Cortex of kidney (tissue), 1 donor: ENCODE results near the gene FLVCR2.
"Not testable (repeated sequence)": the region's sequence is repeated elsewhere in the genome, so short reads cannot be mapped to it uniquely, and the experiment has no call there.

ENCODE experiments used
- DNase-seq: peaks from one replicate; lab custom pipeline; 2025; lab: John Stamatoyannopoulos, UW

The FLVCR2 gene

GRCh38 chr14:75595226-75595625 is 16.8 kb downstream of the FLVCR2 start:
- DNase-seq = no peak

GRCh38 chr14:75597149-75597548 is 18.7 kb downstream of the FLVCR2 start:
- no peak for DNase-seq

- DNase-seq = not testable (repeated sequence)
Observed at GRCh38 chr14:75600100-75600499, 21.7 kb downstream of the FLVCR2 start.

GRCh38 chr14:75601061-75601460 is 22.6 kb downstream of the FLVCR2 start:
- not testable (repeated sequence) for DNase-seq

GRCh38 chr14:75602503-75602902 is 24.1 kb downstream of the FLVCR2 start:
- no peak for DNase-seq

- no peak for DNase-seq
Observed at GRCh38 chr14:75604979-75605851, 26.8 kb downstream of the FLVCR2 start.

GRCh38 chr14:75605916-75606315 is 27.5 kb downstream of the FLVCR2 start:
- DNase-seq = no peak

DNA sequence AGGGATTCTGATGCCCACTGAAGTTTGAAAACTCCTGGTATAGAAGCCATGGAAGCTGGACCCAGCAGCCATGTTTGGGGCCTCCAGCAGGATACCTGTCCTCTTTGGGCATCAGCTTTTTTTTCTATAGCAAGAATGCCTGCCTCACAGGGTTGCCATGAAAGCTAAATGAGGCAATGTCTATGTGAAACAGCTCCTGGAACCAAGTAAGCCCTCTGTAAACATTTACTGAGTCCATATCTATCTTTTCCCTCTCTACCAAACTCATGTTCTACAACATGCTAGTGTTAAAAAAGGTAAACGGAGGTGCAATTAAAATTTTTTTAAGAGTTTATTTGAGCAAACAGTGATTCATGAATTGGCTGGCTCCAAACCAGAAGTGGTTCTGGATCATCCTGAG is 28.6 kb downstream of the FLVCR2 start:
- no peak for DNase-seq

- DNase-seq = no peak
Observed at GRCh38 chr14:75607842-75608640, 29.6 kb downstream of the FLVCR2 start.

GRCh38 chr14:75609116-75609515 is 30.7 kb downstream of the FLVCR2 start:
- no peak for DNase-seq

GRCh38 chr14:75609606-75610475 is 31.4 kb downstream of the FLVCR2 start:
- DNase-seq = no peak

- no peak for DNase-seq
Observed at GRCh38 chr14:75610834-75611233, 32.4 kb downstream of the FLVCR2 start.

GRCh38 chr14:75612157-75612556 is 33.7 kb downstream of the FLVCR2 start:
- DNase-seq = no peak

DNA sequence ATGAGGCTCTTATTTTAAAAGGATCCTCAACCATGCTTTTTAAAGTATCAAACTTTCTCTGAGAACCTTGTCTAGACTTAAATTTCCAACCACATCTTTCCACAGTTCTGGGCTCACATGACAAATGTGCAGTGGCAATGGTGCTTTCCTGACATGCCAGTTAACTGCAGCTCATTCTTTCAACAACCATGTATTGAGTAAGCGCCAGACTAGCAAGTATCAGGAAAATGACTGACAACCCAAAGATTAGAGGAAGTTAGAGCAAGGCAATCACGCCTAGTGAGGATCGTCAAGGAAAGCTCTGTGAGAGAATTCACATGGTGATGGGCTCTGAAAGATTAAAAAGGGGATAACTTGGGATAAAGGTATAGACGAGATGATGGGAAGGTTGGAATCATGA is 35.8 kb downstream of the FLVCR2 start:
- DNase-seq = no peak

DNA sequence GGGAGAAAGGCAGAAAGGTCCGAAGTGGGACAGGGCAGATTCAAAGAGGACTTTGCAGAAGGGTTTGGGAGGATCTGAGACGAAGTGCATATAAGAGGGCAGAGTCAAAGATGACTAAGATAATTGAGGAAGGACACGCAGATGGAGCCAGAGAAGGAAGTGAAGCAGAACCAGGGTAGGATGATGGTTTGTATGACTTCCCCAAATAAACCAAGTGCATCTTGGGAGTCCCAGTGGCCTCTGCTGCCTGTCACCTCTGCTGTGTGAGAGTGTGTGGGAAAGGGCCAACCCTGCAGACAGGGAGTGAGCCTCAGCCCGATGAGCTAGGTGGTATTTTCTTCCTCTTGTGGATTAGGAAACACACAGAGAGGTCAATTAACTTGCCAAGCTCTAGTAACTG is 36.8 kb downstream of the FLVCR2 start:
- no peak for DNase-seq

GRCh38 chr14:75619548-75619947 is 41.1 kb downstream of the FLVCR2 start:
- DNase-seq = no peak

- DNase-seq = no peak
Observed at GRCh38 chr14:75625034-75625433, 46.6 kb downstream of the FLVCR2 start.

DNA sequence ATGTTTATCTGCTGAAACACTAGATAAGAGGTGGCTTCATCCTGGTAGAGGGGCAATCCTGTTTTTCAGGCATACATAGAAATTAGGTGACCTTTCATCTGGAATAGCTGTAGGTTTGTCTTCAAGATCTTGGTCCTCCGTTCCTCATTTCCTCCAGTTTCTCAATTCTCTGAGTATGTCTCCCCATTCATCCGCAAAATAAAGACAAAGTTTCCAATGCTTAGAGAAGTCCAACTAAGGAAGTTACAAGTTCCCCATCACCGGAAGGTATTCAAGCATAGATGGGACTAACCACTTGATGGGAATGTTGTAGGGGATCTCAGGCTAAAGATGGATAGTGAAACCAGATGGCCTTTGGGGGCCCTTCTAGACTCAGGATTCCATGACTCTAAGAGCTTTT is 48.0 kb downstream of the FLVCR2 start:
- no peak for DNase-seq

DNA sequence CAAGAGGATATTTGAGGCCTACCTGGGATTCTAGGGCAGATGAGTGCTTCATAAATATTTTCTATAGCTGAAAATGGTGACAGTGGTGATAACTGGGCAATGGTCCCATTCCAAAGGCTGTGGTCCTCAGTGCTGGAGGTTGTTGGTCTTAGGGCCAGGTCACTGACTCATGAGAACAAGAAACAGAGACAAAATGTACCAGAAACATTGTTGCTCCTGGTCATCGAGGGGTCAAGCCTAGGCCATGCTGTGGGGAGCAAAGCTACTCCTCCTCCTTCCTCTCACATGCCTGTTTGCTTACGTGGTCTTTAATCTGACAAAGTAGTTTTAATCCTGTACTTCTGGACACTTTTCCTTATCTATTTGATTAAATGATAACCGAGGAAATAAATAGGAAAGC is 48.4 kb downstream of the FLVCR2 start:
- no peak for DNase-seq

DNA sequence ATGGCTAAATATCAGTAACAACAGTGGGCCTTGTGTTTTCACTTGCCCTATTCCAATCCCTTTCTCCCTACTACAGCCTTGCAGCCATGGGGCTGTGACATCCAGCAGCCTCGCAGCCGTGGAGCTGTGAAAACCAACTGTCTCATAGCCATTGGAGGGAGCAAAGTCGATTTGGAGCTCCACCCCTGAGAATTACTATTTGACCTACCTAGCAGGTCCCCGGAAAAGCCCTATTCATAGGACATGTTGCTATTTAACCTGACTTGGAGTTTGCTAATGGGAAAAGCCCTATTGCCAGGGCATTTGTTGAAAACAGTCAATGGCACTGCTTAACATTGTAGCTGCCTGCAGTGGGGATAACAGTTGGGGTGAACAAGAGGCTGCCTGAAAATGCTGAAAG is 49.0 kb downstream of the FLVCR2 start:
- no peak for DNase-seq

DNA sequence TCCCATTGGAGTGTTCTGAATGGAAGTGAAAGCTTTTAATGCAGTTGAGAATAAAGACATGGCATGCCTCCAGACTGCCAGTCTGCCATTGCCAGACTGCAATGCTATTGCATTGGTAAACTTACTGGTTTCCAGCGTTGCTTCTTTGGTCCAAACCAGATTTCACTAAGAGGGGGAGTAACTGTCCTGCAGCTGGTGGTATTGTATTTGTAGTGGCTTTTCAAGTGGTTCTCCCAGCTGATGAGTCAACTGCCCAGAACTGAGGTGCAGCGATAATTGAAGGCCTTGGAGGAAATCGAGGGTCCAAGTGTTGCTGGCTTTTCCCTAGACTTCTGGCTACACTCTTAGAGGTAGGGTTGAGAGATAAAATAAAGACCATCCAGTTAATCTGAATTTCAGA is 50.4 kb downstream of the FLVCR2 start:
- no peak for DNase-seq
